HepG2 (cell line): Measurements from ENCODE around the gene HDAC5. TPM values are rescaled to one million over a fixed set of nuclear protein-coding genes. Genes with fewer than 3 reads are reported as not detected.
A peak's percentile ranks its signal among the peaks of the same experiment; 100 is the strongest.

ENCODE experiments used
- FIP1L1 ChIP-seq: fragments of 200-400 bp; formaldehyde crosslinking; IDR thresholded peaks from 2 replicates; pipeline ENCODE4 v1.6.1; 2018; ENCODE audit warnings: low read depth, mild to moderate bottlenecking, low read length, moderate library complexity, borderline replicate concordance; ENCODE audit not compliant: insufficient read depth
- FOXJ3 ChIP-seq: sonication (generic); formaldehyde crosslinking; IDR thresholded peaks from 2 replicates; pipeline ENCODE4 v1.4.0; 2020; ENCODE audit warnings: missing genetic modification reagents, mild to moderate bottlenecking, borderline replicate concordance
- FOXO1 ChIP-seq: sonication (generic); formaldehyde crosslinking; IDR thresholded peaks from 2 replicates; pipeline ENCODE4 v1.4.0; 2020; ENCODE audit warnings: missing genetic modification reagents
- GATAD1 ChIP-seq: IDR thresholded peaks from 2 replicates; pipeline ENCODE4 v1.6.1; 2016; ENCODE audit warnings: missing genetic modification reagents, missing compliant biosample characterization
- GATAD2A ChIP-seq: IDR thresholded peaks from 2 replicates; pipeline ENCODE4 v1.6.1; 2016
- ISL2 ChIP-seq: sonication (generic); formaldehyde crosslinking; IDR thresholded peaks from 2 replicates; pipeline ENCODE4 v1.5.0; 2020; ENCODE audit warnings: missing genetic modification reagents
- KDM6A ChIP-seq: IDR thresholded peaks from 2 replicates; pipeline ENCODE4 v1.6.1; 2016; ENCODE audit warnings: low read depth
- MAF1 ChIP-seq: sonication (generic); formaldehyde crosslinking; IDR thresholded peaks from 2 replicates; pipeline ENCODE4 v1.5.0; 2020; ENCODE audit warnings: missing genetic modification reagents, borderline replicate concordance
- NFKBIZ ChIP-seq: IDR thresholded peaks from 2 replicates; pipeline ENCODE4 v1.6.1; 2018; ENCODE audit warnings: missing genetic modification reagents, missing compliant biosample characterization
- REPIN1 ChIP-seq: sonication (generic); formaldehyde crosslinking; IDR thresholded peaks from 2 replicates; pipeline ENCODE4 v1.8.0; 2022; ENCODE audit warnings: missing genetic modification reagents, low read depth, mild to moderate bottlenecking, borderline replicate concordance
- SALL1 ChIP-seq: sonication (generic); formaldehyde crosslinking; IDR thresholded peaks from 2 replicates; pipeline ENCODE4 v1.8.0; 2022; ENCODE audit warnings: mild to moderate bottlenecking, missing genetic modification reagents
- SKI ChIP-seq: fragments of 450-650 bp; IDR thresholded peaks from one replicate; pipeline ENCODE4 v1.6.1; 2018; ENCODE audit warnings: mild to moderate bottlenecking; ENCODE audit not compliant: partially characterized antibody
- SNAI1 ChIP-seq: sonication (generic); formaldehyde crosslinking; IDR thresholded peaks from 2 replicates; pipeline ENCODE4 v1.5.0; 2020; ENCODE audit warnings: mild to moderate bottlenecking, missing genetic modification reagents, borderline replicate concordance
- TCF7 ChIP-seq: sonication (generic); IDR thresholded peaks from 2 replicates; pipeline ENCODE4 v1.6.1; 2016; ENCODE audit warnings: antibody characterized with exemption, low read depth
- TOE1 ChIP-seq: sonication (generic); formaldehyde crosslinking; IDR thresholded peaks from 2 replicates; pipeline ENCODE4 v1.4.0; 2020; ENCODE audit warnings: mild to moderate bottlenecking, missing genetic modification reagents
- YEATS2 ChIP-seq: sonication (generic); formaldehyde crosslinking; IDR thresholded peaks from 2 replicates; pipeline ENCODE4 v1.4.0; 2020; ENCODE audit warnings: missing genetic modification reagents, borderline replicate concordance
- ZBTB20 ChIP-seq: sonication (generic); formaldehyde crosslinking; IDR thresholded peaks from 2 replicates; pipeline ENCODE4 v1.8.1; 2023; ENCODE audit warnings: missing genetic modification reagents, low read depth, mild to moderate bottlenecking, borderline replicate concordance
- ZBTB49 ChIP-seq: sonication (generic); formaldehyde crosslinking; IDR thresholded peaks from 2 replicates; pipeline ENCODE4 v1.4.0; 2020; ENCODE audit warnings: missing genetic modification reagents, borderline replicate concordance
- ZC3H13 ChIP-seq: sonication (generic); formaldehyde crosslinking; IDR thresholded peaks from 2 replicates; pipeline ENCODE4 v1.8.1; 2023; ENCODE audit warnings: mild to moderate bottlenecking, missing genetic modification reagents, moderate library complexity
- ZIK1 ChIP-seq: sonication (generic); formaldehyde crosslinking; IDR thresholded peaks from 2 replicates; pipeline ENCODE4 v1.5.0; 2020; ENCODE audit warnings: mild to moderate bottlenecking, low read depth, missing genetic modification reagents, borderline replicate concordance
- ZMYM2 ChIP-seq: sonication (generic); formaldehyde crosslinking; IDR thresholded peaks from 2 replicates; pipeline ENCODE4 v1.8.0; 2022; ENCODE audit warnings: mild to moderate bottlenecking, missing genetic modification reagents
- ZMYM3 ChIP-seq: sonication (generic); formaldehyde crosslinking; IDR thresholded peaks from 2 replicates; pipeline ENCODE4 v1.5.1; 2020; ENCODE audit warnings: mild to moderate bottlenecking, missing genetic modification reagents
- ZNF614 ChIP-seq: IDR thresholded peaks from 2 replicates; pipeline ENCODE4 v1.6.1; 2018; ENCODE audit warnings: missing biosample characterization, missing genetic modification reagents, inconsistent platforms, borderline replicate concordance
- ZNF768 ChIP-seq: sonication (generic); formaldehyde crosslinking; IDR thresholded peaks from 2 replicates; pipeline ENCODE4 v1.4.0; 2020; ENCODE audit warnings: missing genetic modification reagents
- ZNF790 ChIP-seq: sonication (generic); formaldehyde crosslinking; IDR thresholded peaks from 2 replicates; pipeline ENCODE4 v1.8.0; 2022; ENCODE audit warnings: missing genetic modification reagents, mild to moderate bottlenecking, borderline replicate concordance
- polyA plus RNA-seq, 8 experiments: library from polyadenylated mRNA; depleted of rRNA in 3 of 8; stranded (reverse) in 7 of 8; unstranded in 1 of 8; fragments of >200 nt; fragmentation: Illumina TruSeq in 4 of 8; extraction: Trizol in 4 of 8; gene quantifications; 2 replicates each; pipeline versions ENCODE4 v1.2.1 to v1.2.3, GENCODE V29; 2011 to 2016; ENCODE audit warnings: low read depth in 4 of 8, missing spikeins in 1 of 8, mixed read lengths in 1 of 8; ENCODE audit not compliant: insufficient read depth in 1 of 8
- total RNA-seq, 5 experiments: library from RNA; depleted of rRNA; stranded (reverse); fragments of >200 nt; fragmentation: Illumina TruSeq; extraction: Trizol; gene quantifications; 2 replicates each; pipeline ENCODE4 v1.2.3, GENCODE V29; 2016; ENCODE audit warnings: low read depth in 1 of 5
- TF ChIP-seq, protein P1 (sequence below): sonication (generic); formaldehyde crosslinking; IDR thresholded peaks from 2 replicates; pipeline ENCODE4 v1.4.0; 2020; ENCODE audit warnings: missing genetic modification reagents, borderline replicate concordance
- TF ChIP-seq, protein P2 (sequence below): sonication (generic); formaldehyde crosslinking; IDR thresholded peaks from 2 replicates; pipeline ENCODE4 v1.4.0; 2020; ENCODE audit warnings: missing genetic modification reagents; ENCODE audit errors: not compliant biosample characterization

The HDAC5 gene
- total and polyA plus RNA-seq, 2 of the 13 experiments (the other 11 are each of a cell fraction or from before 2014, with no cell fraction given), result 46.4 to 85.4 TPM

- TF ChIP-seq ZNF790 (CRISPR knock-in tag) (peak; percentile 90; the same call in 1 of the 2 replicates), FIP1L1 (no peak), ZNF614 (CRISPR knock-in tag) (peak; percentile 88; the same call in 1 of the 2 replicates), FOXJ3 (CRISPR knock-in tag) (peak; percentile 71; the same call in 1 of the 2 replicates), FOXO1 (CRISPR knock-in tag) (peak; percentile 82), ZBTB20 (CRISPR knock-in tag) (peak; percentile 98; the same call in 1 of the 2 replicates), ZIK1 (CRISPR knock-in tag) (peak; percentile 91; the same call in 1 of the 2 replicates), ZBTB49 (CRISPR knock-in tag) (0 out of 2 replicates have a peak, but pooled peaks have one; percentile 22), ISL2 (CRISPR knock-in tag) (peak; percentile 92), ZC3H13 (CRISPR knock-in tag) (peak; percentile 93), SKI (peak; percentile 80), REPIN1 (CRISPR knock-in tag) (peak; percentile 99), MAF1 (CRISPR knock-in tag) (peak; percentile 95; the same call in 1 of the 2 replicates), KDM6A (no peak), GATAD2A (CRISPR knock-in tag) (peak; percentile 93), SALL1 (peak; percentile 98), ZNF768 (CRISPR knock-in tag) (peak; percentile 78; the same call in 1 of the 2 replicates), ZMYM3 (CRISPR knock-in tag) (peak; percentile 80), TCF7 (no peak), GATAD1 (CRISPR knock-in tag) (peak; percentile 92), TOE1 (peak; percentile 86; the same call in 1 of the 2 replicates), ZMYM2 (CRISPR knock-in tag) (peak; percentile 69), SNAI1 (CRISPR knock-in tag) (peak; percentile 64; the same call in 1 of the 2 replicates), NFKBIZ (peak; percentile 93; the same call in 1 of the 2 replicates), YEATS2 (CRISPR knock-in tag) (peak; percentile 97)
- TF ChIP-seq, protein P1, sequence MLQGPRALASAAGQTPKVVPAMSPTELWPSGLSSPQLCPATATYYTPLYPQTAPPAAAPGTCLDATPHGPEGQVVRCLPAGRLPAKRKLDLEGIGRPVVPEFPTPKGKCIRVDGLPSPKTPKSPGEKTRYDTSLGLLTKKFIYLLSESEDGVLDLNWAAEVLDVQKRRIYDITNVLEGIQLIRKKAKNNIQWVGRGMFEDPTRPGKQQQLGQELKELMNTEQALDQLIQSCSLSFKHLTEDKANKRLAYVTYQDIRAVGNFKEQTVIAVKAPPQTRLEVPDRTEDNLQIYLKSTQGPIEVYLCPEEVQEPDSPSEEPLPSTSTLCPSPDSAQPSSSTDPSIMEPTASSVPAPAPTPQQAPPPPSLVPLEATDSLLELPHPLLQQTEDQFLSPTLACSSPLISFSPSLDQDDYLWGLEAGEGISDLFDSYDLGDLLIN (CRISPR knock-in tag), result peak; percentile 18; the same call in 1 of the 2 replicates
- TF ChIP-seq, protein P2, sequence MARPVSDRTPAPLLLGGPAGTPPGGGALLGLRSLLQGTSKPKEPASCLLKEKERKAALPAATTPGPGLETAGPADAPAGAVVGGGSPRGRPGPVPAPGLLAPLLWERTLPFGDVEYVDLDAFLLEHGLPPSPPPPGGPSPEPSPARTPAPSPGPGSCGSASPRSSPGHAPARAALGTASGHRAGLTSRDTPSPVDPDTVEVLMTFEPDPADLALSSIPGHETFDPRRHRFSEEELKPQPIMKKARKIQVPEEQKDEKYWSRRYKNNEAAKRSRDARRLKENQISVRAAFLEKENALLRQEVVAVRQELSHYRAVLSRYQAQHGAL (CRISPR knock-in tag), result peak; percentile 70
Observed at GRCh38 chr17:44070455-44071197, 52.8 kb downstream of the HDAC5 start, which contains the start of gene G6PC3 (continued).
